Gastrocnemius medialis (tissue), 4 donors: Measurements from ENCODE around the gene EXOC2. TPM values are rescaled to one million over a fixed set of nuclear protein-coding genes. Genes with fewer than 3 reads are reported as not detected.
A peak's percentile ranks its signal among the peaks of the same experiment; 100 is the strongest.

ENCODE experiments used
- ATAC-seq, 2 donors: fragments of 150-250 bp; one replicate each; pipeline ENCODE4 v1.9.1; 2016
- DNase-seq, 2 donors: peaks; one replicate each; pipeline ENCODE4 v3.0.0-alpha.2; 2019
- H3K27ac ChIP-seq, 4 donors: fragments of 200-600 bp; sonication (generic); 1 replicate in 1 of 4; 2 replicates in 3 of 4; pipeline ENCODE4 v1.5.1; 2016 to 2018; ENCODE audit warnings: mild to moderate bottlenecking in 2 of 4, moderate library complexity in 1 of 4
- H3K27me3 ChIP-seq, 3 donors: fragments of 200-600 bp; sonication (generic) in 2 of 3; 1 replicate in 1 of 3; 2 replicates in 2 of 3; pipeline versions ENCODE4 v1.5.1 to v1.6.0; 2016 to 2019; ENCODE audit warnings: mild to moderate bottlenecking in 1 of 3, moderate library complexity in 1 of 3
- H3K36me3 ChIP-seq, 2 donors: fragments of 200-600 bp; sonication (generic) in 1 of 2; one replicate each; pipeline ENCODE4 v1.5.1; 2017 to 2018
- H3K4me1 ChIP-seq, 2 donors: fragments of 200-600 bp; sonication (generic) in 1 of 2; one replicate each; pipeline ENCODE4 v1.5.1; 2016 to 2017; ENCODE audit warnings: mild to moderate bottlenecking in 2 of 2
- H3K4me3 ChIP-seq, 4 donors: fragments of 200-600 bp; sonication (generic) in 3 of 4; 1 replicate in 1 of 4; 2 replicates in 3 of 4; pipeline ENCODE4 v1.5.1; 2016 to 2019; ENCODE audit warnings: mild to moderate bottlenecking in 2 of 4
- H3K9me3 ChIP-seq, 3 donors: fragments of 200-600 bp; sonication (generic) in 2 of 3; 1 replicate in 1 of 3; 2 replicates in 2 of 3; pipeline ENCODE4 v1.5.1; 2016 to 2019
- CTCF ChIP-seq, 5 experiments: fragments of 450-650 bp in 3 of 5; fragments of 200-600 bp in 2 of 5; sonication (generic) in 2 of 5; IDR thresholded peaks in 4 of 5; conservative IDR thresholded peaks in 1 of 5; 1 replicate in 4 of 5; 2 replicates in 1 of 5; pipeline ENCODE4 v1.5.1; 2016 to 2019; ENCODE audit warnings: antibody characterized with exemption in 5 of 5, mild to moderate bottlenecking in 3 of 5, moderate library complexity in 3 of 5
- POLR2A ChIP-seq, 2 donors: fragments of 450-650 bp; IDR thresholded peaks; one replicate each; pipeline ENCODE4 v1.6.1; 2017; ENCODE audit warnings: antibody characterized with exemption in 2 of 2, mild to moderate bottlenecking in 2 of 2, moderate library complexity in 2 of 2
- in situ Hi-C, 4 donors: fragments of 200-750 bp; cut with MboI; loops; one replicate each; pipeline versions ENCODE4 v1.15.0 to v1.8.0; 2017; ENCODE audit warnings: low sequenced_read_pairs in 4 of 4
- intact Hi-C: fragments of 100-400 bp; cut with DNase I; formaldehyde crosslinking; loops from one replicate; pipeline ENCODE4 v1.15.1; 2023; ENCODE audit warnings: low total_unique reads
- total RNA-seq, 4 donors: library from RNA; depleted of rRNA; stranded (reverse); fragments of >200 nt; gene quantifications; one replicate each; pipeline versions ENCODE4 v1.1.0 to v1.2.3, GENCODE V29; 2016

EXOC2 gene
- total RNA-seq, 4 donors from 2014 or later: 12.6 to 16.4 (median 15.0) TPM

- ATAC-seq: no peak
- Histone ChIP-seq H3K9me3 (no peaks in the 10 kb centered on the region), H3K4me1 (no peaks in the 10 kb centered on the region), H3K27me3 (peaks cover 0 to 3% (median 0%) of the 10 kb centered on the region in 3 donors), H3K27ac (no peak overlapping the region), H3K4me3 (no peak overlapping the region), H3K36me3 (no peaks in the 10 kb centered on the region)
- DNase-seq: no peak
- in situ Hi-C loops (no loop called here), intact Hi-C loops (no loop called here)
- no peak for TF ChIP-seq POLR2A (IDR thresholded peaks at IDR 0.05)
- TF ChIP-seq CTCF (IDR thresholded peaks at IDR 0.05 in 4 of 5, conservative IDR thresholded peaks at IDR 0.05 in 1 of 5): no peak
Measured at GRCh38 chr6:455006-455585, 237.8 kb downstream of the EXOC2 start.

DNA sequence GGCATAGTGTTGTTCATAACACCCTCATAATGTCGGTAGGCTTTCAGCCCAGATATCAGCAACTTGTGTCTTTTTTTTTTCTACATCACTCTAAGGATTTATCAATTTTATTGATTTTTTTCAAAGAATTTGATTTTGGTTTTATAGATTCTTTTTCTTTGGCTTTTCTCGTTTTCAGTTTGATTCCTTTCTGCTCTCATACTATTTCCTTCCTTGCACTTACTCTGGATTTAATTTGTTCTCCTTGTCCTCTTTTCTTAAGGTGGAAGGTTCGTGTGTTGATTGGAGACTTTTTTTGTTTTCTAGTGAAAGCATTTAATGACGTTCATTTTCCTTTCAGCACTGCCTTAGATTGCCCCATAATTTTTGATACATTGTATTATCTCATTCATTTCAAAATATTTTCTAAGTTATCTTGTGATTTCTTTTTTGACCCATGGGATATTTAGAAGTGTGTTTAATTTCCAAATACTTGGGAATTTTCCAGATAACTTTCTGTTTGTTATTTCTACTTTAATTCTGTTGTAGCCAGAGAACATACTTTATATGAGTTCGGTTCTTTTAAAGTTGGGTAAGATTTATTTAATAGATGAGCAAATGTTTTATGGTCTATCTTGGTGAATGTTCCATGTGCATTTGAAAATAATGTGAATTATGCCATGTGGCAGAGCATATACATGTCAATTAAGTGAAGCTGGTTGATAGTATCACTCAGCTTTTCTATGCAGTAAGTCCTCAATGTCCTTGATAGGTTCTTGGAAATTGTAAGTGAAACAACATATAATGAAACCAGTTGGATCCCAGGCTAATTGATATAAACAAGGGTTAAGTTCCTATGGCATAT, 238.6 kb downstream of the EXOC2 start:
- peak; percentile 33 to 53 for ATAC-seq
- TF ChIP-seq POLR2A (IDR thresholded peaks at IDR 0.05) (no peak), CTCF (IDR thresholded peaks at IDR 0.05 in 4 of 5, conservative IDR thresholded peaks at IDR 0.05 in 1 of 5) (no peak)
- in situ Hi-C loops: no loop called here

GRCh38 chr6:453152-453551, 239.8 kb downstream of the EXOC2 start:
- no peak overlapping the region for H3K27ac ChIP-seq
- peak; percentile 36 to 56 for DNase-seq
- H3K9me3 ChIP-seq: no peaks in the 10 kb centered on the region
- H3K36me3 ChIP-seq: no peaks in the 10 kb centered on the region
- peaks cover 0 to 3% (median 0%) of the 10 kb centered on the region in 3 donors for H3K27me3 ChIP-seq
- ATAC-seq: peak; percentile 36 to 51
- intact Hi-C loops: no loop called here
- in situ Hi-C loops: no loop called here
- no peak overlapping the region for H3K4me3 ChIP-seq
- no peaks in the 10 kb centered on the region for H3K4me1 ChIP-seq
- TF ChIP-seq POLR2A (IDR thresholded peaks at IDR 0.05) (no peak), CTCF (IDR thresholded peaks at IDR 0.05 in 4 of 5, conservative IDR thresholded peaks at IDR 0.05 in 1 of 5) (no peak)

More for the DNA sequence above, 238.6 kb downstream of the EXOC2 start:
- Histone ChIP-seq H3K4me3 (no peak overlapping the region), H3K27ac (no peak overlapping the region), H3K9me3 (no peaks in the 10 kb centered on the region), H3K4me1 (no peaks in the 10 kb centered on the region), H3K27me3 (peaks cover 0 to 3% (median 0%) of the 10 kb centered on the region in 3 donors), H3K36me3 (no peaks in the 10 kb centered on the region)
- DNase-seq: no peak
- intact Hi-C loops: no loop called here

GRCh38 chr6:452301-453067, 240.5 kb downstream of the EXOC2 start:
- no peaks in the 10 kb centered on the region for H3K4me1 ChIP-seq
- in situ Hi-C loops: no loop called here
- peaks cover 0 to 3% (median 0%) of the 10 kb centered on the region in 3 donors for H3K27me3 ChIP-seq
- intact Hi-C loops: no loop called here
- ATAC-seq (peak; percentile 51 to 70), DNase-seq (peak; percentile 17 to 34)
- no peak overlapping the region for H3K27ac ChIP-seq
- TF ChIP-seq POLR2A (IDR thresholded peaks at IDR 0.05) (no peak), CTCF (IDR thresholded peaks at IDR 0.05 in 4 of 5, conservative IDR thresholded peaks at IDR 0.05 in 1 of 5) (no peak)
- H3K9me3 ChIP-seq: no peaks in the 10 kb centered on the region
- H3K4me3 ChIP-seq: no peak overlapping the region
- no peaks in the 10 kb centered on the region for H3K36me3 ChIP-seq
